AG04449 (cell line): ENCODE data around the gene UBE2F.

Source experiments
- CTCF ChIA-PET: fragments of 350-600 bp; formaldehyde crosslinking; extraction: SDS; loops from one replicate; lab custom pipeline; 2021; ENCODE audit warnings: antibody characterized with exemption; lab: Yijun Ruan, JAX
- POLR2A ChIA-PET: fragments of 400-600, 350-600 bp; formaldehyde crosslinking; extraction: SDS; loops from one replicate; lab custom pipeline; 2020; ENCODE audit warnings: antibody characterized with exemption, inconsistent platforms; lab: Yijun Ruan, JAX
- DNase-seq: peaks from one replicate; pipeline ENCODE4 v3.0.0-alpha.2; 2010; ENCODE audit warnings: low read depth, low spot score
- H3K4me3 ChIP-seq: 2 replicates; pipeline ENCODE4 v1.5.1; 2011; ENCODE audit warnings: low read depth, mild to moderate bottlenecking, control low read depth, low read length
- CTCF ChIP-seq: IDR thresholded peaks from one replicate; pipeline ENCODE4 v1.5.1; 2011; ENCODE audit warnings: mild to moderate bottlenecking, moderate library complexity, low read length, control low read depth, inconsistent platforms; ENCODE audit not compliant: insufficient read depth; ENCODE audit errors: missing control alignments

UBE2F gene

GRCh38 chr2:237971661-237972060, 4.8 kb downstream of the UBE2F start:
- POLR2A ChIA-PET = interaction anchor here (0.7 kb wide), 1 partner anchor 54 kb away, joined by 5 read pairs; no protein-coding TSS in a partner anchor
- DNase-seq = no peak
- CTCF ChIA-PET = no interaction called here
- TF ChIP-seq CTCF = no peak
- no peak overlapping the region for H3K4me3 ChIP-seq

GRCh38 chr2:237972211-237972610, 5.4 kb downstream of the UBE2F start:
- ChIA-PET CTCF (no interaction called here), POLR2A (interaction anchor here (0.7 kb wide), 1 partner anchor 54 kb away, joined by 5 read pairs; no protein-coding TSS in a partner anchor)
- TF ChIP-seq CTCF = no peak
- no peak for DNase-seq
- no peak overlapping the region for H3K4me3 ChIP-seq

- no peak for TF ChIP-seq CTCF
- ChIA-PET POLR2A (no interaction called here), CTCF (no interaction called here)
- H3K4me3 ChIP-seq = no peak overlapping the region
- DNase-seq = no peak
Measured at GRCh38 chr2:237972936-237973335, 6.1 kb downstream of the UBE2F start.

- no peak for TF ChIP-seq CTCF
- POLR2A ChIA-PET = no interaction called here
- no peak overlapping the region for H3K4me3 ChIP-seq
- CTCF ChIA-PET = no interaction called here
- DNase-seq = no peak
Measured at GRCh38 chr2:237977380-237977779, 10.6 kb downstream of the UBE2F start.

- DNase-seq = no peak
- no peak overlapping the region for H3K4me3 ChIP-seq
- CTCF ChIA-PET = interaction anchor here (2.4 kb wide), 1 partner anchor 8 kb away, joined by 12 read pairs; no protein-coding TSS in a partner anchor
- POLR2A ChIA-PET = no interaction called here
- no peak for TF ChIP-seq CTCF
Measured at GRCh38 chr2:237978058-237978712, 11.4 kb downstream of the UBE2F start.

GRCh38 chr2:237979331-237979730, 12.5 kb downstream of the UBE2F start:
- H3K4me3 ChIP-seq = no peak overlapping the region
- DNase-seq = no peak
- POLR2A ChIA-PET = no interaction called here
- no peak for TF ChIP-seq CTCF
- CTCF ChIA-PET = interaction anchor here (1.6 to 2.4 kb wide), 2 partner anchors 10 to 12 kb away, joined by 4 to 12 read pairs; no protein-coding TSS in a partner anchor
